Fibroblast of skin of scalp (primary cell): ENCODE data around the gene NEU4.

ENCODE experiments used
- DNase-seq: peaks from one replicate; pipeline ENCODE4 v3.0.0-alpha.2; 2013

Gene NEU4

GRCh38 chr2:241853651-241854341 lies 44.8 kb downstream of the NEU4 start:
- DNase-seq, result peak; percentile 37

GRCh38 chr2:241854342-241855244 lies 45.6 kb downstream of the NEU4 start:
- no peak for DNase-seq

- DNase-seq, result no peak
Observed at GRCh38 chr2:241855245-241855887, 46.4 kb downstream of the NEU4 start.

- no peak for DNase-seq
Observed at GRCh38 chr2:241855888-241856422, 47.0 kb downstream of the NEU4 start.

- DNase-seq, result no peak
Observed at GRCh38 chr2:241857041-241857541, 48.1 kb downstream of the NEU4 start.

GRCh38 chr2:241857572-241858121 lies 48.7 kb downstream of the NEU4 start:
- no peak for DNase-seq

- no peak for DNase-seq
Observed at GRCh38 chr2:241858206-241859016, 49.4 kb downstream of the NEU4 start, which contains the start of gene PDCD1. TSS of gene PDCD1 (minus strand) at chr2:241858894. CDS start at chr2:241858838, 56 bp downstream.

- no peak for DNase-seq
Observed at GRCh38 chr2:241859017-241859435, 50.0 kb downstream of the NEU4 start.

GRCh38 chr2:241859436-241860183 lies 50.6 kb downstream of the NEU4 start:
- no peak for DNase-seq

- DNase-seq, result no peak
Observed at GRCh38 chr2:241860184-241861078, 51.4 kb downstream of the NEU4 start.

GRCh38 chr2:241861264-241861663 lies 52.3 kb downstream of the NEU4 start:
- DNase-seq, result no peak

- no peak for DNase-seq
Observed at GRCh38 chr2:241862093-241862492, 53.1 kb downstream of the NEU4 start.

- no peak for DNase-seq
Observed at GRCh38 chr2:241862775-241863535, 54.0 kb downstream of the NEU4 start.

- peak; percentile 19 for DNase-seq
Observed at GRCh38 chr2:241863536-241863954, 54.6 kb downstream of the NEU4 start.

- DNase-seq, result no peak
Observed at GRCh38 chr2:241864168-241864849, 55.3 kb downstream of the NEU4 start.

GRCh38 chr2:241864850-241865213 lies 55.8 kb downstream of the NEU4 start:
- DNase-seq, result no peak

- DNase-seq, result no peak
Observed at GRCh38 chr2:241865416-241865956, 56.5 kb downstream of the NEU4 start.
